HCT116 (cell line): ENCODE data around the gene SF1.

Experiments
- ATF3 ChIP-seq: IDR thresholded peaks from 2 replicates; pipeline ENCODE4 v1.6.1; 2012
- CBX3 ChIP-seq: IDR thresholded peaks from 2 replicates; pipeline ENCODE4 v1.6.1; 2012; ENCODE audit warnings: low read depth
- CEBPB ChIP-seq: IDR thresholded peaks from 2 replicates; pipeline ENCODE4 v1.6.1; 2012; ENCODE audit warnings: low read depth
- CTCF ChIP-seq, 3 experiments: fragments of 200-600 bp in 1 of 3; sonication (generic) in 1 of 3; IDR thresholded peaks in 2 of 3; conservative IDR thresholded peaks in 1 of 3; 2 replicates each; pipeline ENCODE4 v1.5.1; 2012 to 2017; ENCODE audit warnings: low read depth in 2 of 3, low read length in 2 of 3, antibody characterized with exemption in 1 of 3, borderline replicate concordance in 1 of 3, control low read depth in 1 of 3, mild to moderate bottlenecking in 1 of 3, mixed read lengths in 1 of 3, mixed run types in 1 of 3, moderate library complexity in 1 of 3; ENCODE audit not compliant: insufficient read depth in 1 of 3
- EZH2 ChIP-seq: fragments of 200-600 bp; sonication (generic); IDR thresholded peaks from 2 replicates; pipeline ENCODE4 v1.6.1; 2017; ENCODE audit warnings: antibody characterized with exemption, mixed run types
- EZH2phosphoT487 ChIP-seq: fragments of 200-600 bp; IDR thresholded peaks from 2 replicates; pipeline ENCODE4 v1.6.1; 2018; ENCODE audit warnings: antibody characterized with exemption, borderline replicate concordance
- JUND ChIP-seq: IDR thresholded peaks from 2 replicates; pipeline ENCODE4 v1.6.1; 2012
- POLR2A ChIP-seq: IDR thresholded peaks from 2 replicates; pipeline ENCODE4 v1.7.0; 2011; ENCODE audit warnings: borderline replicate concordance; ENCODE audit not compliant: insufficient read depth, insufficient read length; ENCODE audit errors: extremely low read depth
- POLR2AphosphoS5 ChIP-seq: IDR thresholded peaks from 2 replicates; pipeline ENCODE4 v1.6.1; 2011; ENCODE audit warnings: mild to moderate bottlenecking, low read depth, low read length, moderate library complexity
- RAD21 ChIP-seq: IDR thresholded peaks from 2 replicates; pipeline ENCODE4 v1.6.1; 2012; ENCODE audit warnings: low read depth, mild to moderate bottlenecking
- SIN3A ChIP-seq: IDR thresholded peaks from 2 replicates; pipeline ENCODE4 v1.6.1; 2012; ENCODE audit warnings: low read depth
- TF ChIP-seq, protein P1 (sequence below): IDR thresholded peaks from 2 replicates; pipeline ENCODE4 v1.6.1; 2012; ENCODE audit warnings: low read depth

GRCh38 chr11:64787526-64788320 is 9.4 kb upstream of the SF1 start:
- TF ChIP-seq RAD21 (peak; percentile 85), POLR2A (no peak), CTCF (IDR thresholded peaks at IDR 0.05 in 2 of 3, conservative IDR thresholded peaks at IDR 0.05 in 1 of 3; ENCODE audit: borderline replicate concordance in 1 of 3, insufficient read depth in 1 of 3, low read depth in 2 of 3, low read length in 2 of 3) (peak; percentile 71 to 95 (median 93); a peak in 5 of 6 replicates), ATF3 (no peak), EZH2phosphoT487 (no peak), EZH2 (no peak), JUND (no peak), POLR2AphosphoS5 (no peak), CEBPB (no peak), SIN3A (no peak), CBX3 (no peak)
- TF ChIP-seq, protein P1, sequence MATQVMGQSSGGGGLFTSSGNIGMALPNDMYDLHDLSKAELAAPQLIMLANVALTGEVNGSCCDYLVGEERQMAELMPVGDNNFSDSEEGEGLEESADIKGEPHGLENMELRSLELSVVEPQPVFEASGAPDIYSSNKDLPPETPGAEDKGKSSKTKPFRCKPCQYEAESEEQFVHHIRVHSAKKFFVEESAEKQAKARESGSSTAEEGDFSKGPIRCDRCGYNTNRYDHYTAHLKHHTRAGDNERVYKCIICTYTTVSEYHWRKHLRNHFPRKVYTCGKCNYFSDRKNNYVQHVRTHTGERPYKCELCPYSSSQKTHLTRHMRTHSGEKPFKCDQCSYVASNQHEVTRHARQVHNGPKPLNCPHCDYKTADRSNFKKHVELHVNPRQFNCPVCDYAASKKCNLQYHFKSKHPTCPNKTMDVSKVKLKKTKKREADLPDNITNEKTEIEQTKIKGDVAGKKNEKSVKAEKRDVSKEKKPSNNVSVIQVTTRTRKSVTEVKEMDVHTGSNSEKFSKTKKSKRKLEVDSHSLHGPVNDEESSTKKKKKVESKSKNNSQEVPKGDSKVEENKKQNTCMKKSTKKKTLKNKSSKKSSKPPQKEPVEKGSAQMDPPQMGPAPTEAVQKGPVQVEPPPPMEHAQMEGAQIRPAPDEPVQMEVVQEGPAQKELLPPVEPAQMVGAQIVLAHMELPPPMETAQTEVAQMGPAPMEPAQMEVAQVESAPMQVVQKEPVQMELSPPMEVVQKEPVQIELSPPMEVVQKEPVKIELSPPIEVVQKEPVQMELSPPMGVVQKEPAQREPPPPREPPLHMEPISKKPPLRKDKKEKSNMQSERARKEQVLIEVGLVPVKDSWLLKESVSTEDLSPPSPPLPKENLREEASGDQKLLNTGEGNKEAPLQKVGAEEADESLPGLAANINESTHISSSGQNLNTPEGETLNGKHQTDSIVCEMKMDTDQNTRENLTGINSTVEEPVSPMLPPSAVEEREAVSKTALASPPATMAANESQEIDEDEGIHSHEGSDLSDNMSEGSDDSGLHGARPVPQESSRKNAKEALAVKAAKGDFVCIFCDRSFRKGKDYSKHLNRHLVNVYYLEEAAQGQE = no peak
